OCI-LY1 (cell line): ENCODE data around the gene WAS.

Experiments
- CTCF ChIP-seq: fragments of 200-600 bp; sonication (generic), shearing (Covaris generic); IDR thresholded peaks from 2 replicates; pipeline ENCODE4 v1.5.1; 2017; ENCODE audit warnings: mild to moderate bottlenecking, antibody characterized with exemption, low read length, moderate library complexity, mixed read lengths
- EZH2 ChIP-seq: fragments of 200-600 bp; sonication (generic), shearing (Covaris generic); IDR thresholded peaks from 2 replicates; pipeline ENCODE4 v1.8.0; 2017; ENCODE audit warnings: borderline replicate concordance, mixed run types, mild to moderate bottlenecking, antibody characterized with exemption, low read length, moderate library complexity, mixed read lengths

- TF ChIP-seq CTCF (no peak), EZH2 (no peak)
These were observed 6.1 kb upstream of the WAS start for GRCh38 chrX:48677516-48677915.
